Type B pancreatic cell (in vitro differentiated cells): ENCODE data around the gene DEGS2. TPM values are rescaled to one million over a fixed set of nuclear protein-coding genes. Genes with fewer than 3 reads are reported as not detected.
"Not testable (repeated sequence)": the region's sequence is repeated elsewhere in the genome, so short reads cannot be mapped to it uniquely, and the experiment has no call there.

ENCODE experiments used
- DNase-seq: peaks from one replicate; pipeline ENCODE4 v3.0.0; 2021; ENCODE audit warnings: mixed read lengths; ENCODE audit not compliant: unreplicated experiment; ENCODE audit errors: extremely low spot score
- H3K27ac Mint-ChIP-seq: 2 replicates; pipeline ENCODE4 v1.8.0; 2021; ENCODE audit warnings: mild to moderate bottlenecking, mixed read lengths
- H3K27me3 Mint-ChIP-seq: 2 replicates; pipeline ENCODE4 v1.8.0; 2021; ENCODE audit warnings: mixed read lengths
- H3K36me3 Mint-ChIP-seq: 2 replicates; pipeline ENCODE4 v1.8.0; 2021; ENCODE audit warnings: mixed read lengths
- H3K4me1 Mint-ChIP-seq: one replicate; pipeline ENCODE4 v1.8.0; 2021; ENCODE audit warnings: mixed read lengths; ENCODE audit not compliant: unreplicated experiment
- H3K4me3 Mint-ChIP-seq: 2 replicates; pipeline ENCODE4 v1.8.0; 2021; ENCODE audit warnings: mild to moderate bottlenecking, mixed read lengths
- H3K9me3 Mint-ChIP-seq: 2 replicates; pipeline ENCODE4 v1.8.0; 2021; ENCODE audit warnings: mixed read lengths
- long read RNA-seq: library from polyadenylated mRNA; unstranded; transcript quantifications from one replicate; pipeline ENCODE4 v2.0.0, GENCODE V29; 2020
- total RNA-seq: library from RNA; stranded (reverse); gene quantifications from 2 replicates; pipeline ENCODE4 v1.2.1, GENCODE V29; 2021; ENCODE audit warnings: low replicate concordance
- TF ChIP-seq, protein P1 (sequence below): fragments of 200-600 bp; sonication (generic); conservative IDR thresholded peaks from 2 replicates; pipeline ENCODE4 v1.5.0; 2021; ENCODE audit warnings: antibody characterized with exemption, mild to moderate bottlenecking

The DEGS2 gene
- total RNA-seq, result 5.2 and 7.6 TPM in 2 replicates
- long read RNA-seq, full-length matches to known transcripts, result 5 of 6 reads
- long read RNA-seq, partial matches to known transcripts, result 0 of 6 reads
- long read RNA-seq, other reads (novel, unspliced or antisense), result 1 of 6 reads

DNA sequence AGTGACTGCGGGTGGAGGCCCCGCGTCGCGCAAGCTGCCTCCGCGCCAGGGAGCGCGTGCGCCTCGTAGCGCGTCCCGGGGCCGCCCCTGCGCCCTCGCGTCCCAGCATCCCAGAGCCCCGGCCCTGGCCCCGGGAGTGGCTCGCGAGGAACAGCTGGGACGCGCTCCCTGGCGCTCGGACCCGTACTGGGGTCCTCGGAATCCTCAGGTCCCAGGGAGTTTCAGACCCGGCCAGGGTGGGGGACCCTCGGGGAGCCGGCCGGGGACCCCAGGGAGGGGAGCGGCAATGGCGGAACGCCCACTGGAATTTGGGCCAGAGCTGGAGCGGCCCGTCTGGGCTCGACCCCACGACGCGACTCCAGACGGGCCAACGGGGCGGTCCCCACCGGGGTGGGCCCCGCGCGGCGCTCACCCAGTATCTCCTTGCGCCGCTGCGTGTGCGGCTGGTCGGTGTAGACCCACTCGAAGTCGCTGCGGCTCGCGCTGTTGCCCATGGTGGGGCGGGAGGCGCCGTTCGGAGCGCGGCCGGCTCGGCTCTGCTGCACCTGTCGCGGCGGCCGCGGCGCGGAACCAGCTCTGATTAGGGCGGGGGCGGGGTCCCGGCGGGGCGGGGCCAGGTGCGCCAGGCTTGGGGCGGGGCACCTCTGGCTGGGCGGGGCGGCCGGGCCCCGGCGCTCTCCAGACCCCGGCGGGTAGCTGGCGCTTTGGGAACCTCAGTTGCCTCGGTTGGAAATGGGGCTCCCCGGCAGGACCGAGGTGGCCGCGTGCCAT, at the start of gene DEGS2:
Gene DEGS2, minus strand, starts transcription at position 552 of the 771 bp plus-strand sequence. Its CDS starts 58 bp downstream, at position 494.
- H3K27me3 Mint-ChIP-seq, result peaks cover 58% of the 10 kb centered on the region
- H3K4me3 Mint-ChIP-seq, result peak within 1 kb of the TSS; percentile 75
- peaks cover 5% of the 10 kb centered on the region for H3K9me3 Mint-ChIP-seq
- H3K36me3 Mint-ChIP-seq, result no peaks in the 10 kb centered on the region
- TF ChIP-seq, protein P1, sequence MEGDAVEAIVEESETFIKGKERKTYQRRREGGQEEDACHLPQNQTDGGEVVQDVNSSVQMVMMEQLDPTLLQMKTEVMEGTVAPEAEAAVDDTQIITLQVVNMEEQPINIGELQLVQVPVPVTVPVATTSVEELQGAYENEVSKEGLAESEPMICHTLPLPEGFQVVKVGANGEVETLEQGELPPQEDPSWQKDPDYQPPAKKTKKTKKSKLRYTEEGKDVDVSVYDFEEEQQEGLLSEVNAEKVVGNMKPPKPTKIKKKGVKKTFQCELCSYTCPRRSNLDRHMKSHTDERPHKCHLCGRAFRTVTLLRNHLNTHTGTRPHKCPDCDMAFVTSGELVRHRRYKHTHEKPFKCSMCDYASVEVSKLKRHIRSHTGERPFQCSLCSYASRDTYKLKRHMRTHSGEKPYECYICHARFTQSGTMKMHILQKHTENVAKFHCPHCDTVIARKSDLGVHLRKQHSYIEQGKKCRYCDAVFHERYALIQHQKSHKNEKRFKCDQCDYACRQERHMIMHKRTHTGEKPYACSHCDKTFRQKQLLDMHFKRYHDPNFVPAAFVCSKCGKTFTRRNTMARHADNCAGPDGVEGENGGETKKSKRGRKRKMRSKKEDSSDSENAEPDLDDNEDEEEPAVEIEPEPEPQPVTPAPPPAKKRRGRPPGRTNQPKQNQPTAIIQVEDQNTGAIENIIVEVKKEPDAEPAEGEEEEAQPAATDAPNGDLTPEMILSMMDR, result no peak
- no peak within 1 kb of the TSS for H3K27ac Mint-ChIP-seq
- peaks cover 16% of the 10 kb centered on the region for H3K4me1 Mint-ChIP-seq
- DNase-seq, result no peak

DNA sequence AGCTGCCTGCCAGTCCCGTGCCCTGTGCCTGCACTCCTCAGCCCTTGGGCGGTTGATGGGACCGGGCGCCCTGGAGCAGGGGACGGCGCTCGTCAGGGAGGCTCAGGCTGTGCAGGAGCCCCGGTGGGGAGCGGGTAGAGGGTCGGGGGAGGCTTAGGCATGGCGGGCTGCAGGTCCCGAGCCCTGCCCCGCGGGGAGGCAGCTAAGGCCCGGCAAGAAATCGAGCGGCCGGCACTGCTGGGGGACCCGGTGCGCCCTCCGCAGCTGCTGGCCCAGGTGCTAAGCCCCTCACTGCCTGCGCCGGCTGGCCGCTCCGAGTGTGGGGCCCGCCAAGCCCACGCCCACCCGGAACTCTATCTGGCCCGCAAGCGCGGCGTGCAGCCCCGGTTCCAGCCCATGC, 48.7 kb upstream of the DEGS2 start:
- DNase-seq, H3K4me1 Mint-ChIP-seq, H3K4me3 Mint-ChIP-seq, H3K9me3 Mint-ChIP-seq, H3K27me3 Mint-ChIP-seq, H3K27ac Mint-ChIP-seq: not testable (repeated sequence)
- H3K36me3 Mint-ChIP-seq, result peaks cover 11% of the 10 kb centered on the region

DNA sequence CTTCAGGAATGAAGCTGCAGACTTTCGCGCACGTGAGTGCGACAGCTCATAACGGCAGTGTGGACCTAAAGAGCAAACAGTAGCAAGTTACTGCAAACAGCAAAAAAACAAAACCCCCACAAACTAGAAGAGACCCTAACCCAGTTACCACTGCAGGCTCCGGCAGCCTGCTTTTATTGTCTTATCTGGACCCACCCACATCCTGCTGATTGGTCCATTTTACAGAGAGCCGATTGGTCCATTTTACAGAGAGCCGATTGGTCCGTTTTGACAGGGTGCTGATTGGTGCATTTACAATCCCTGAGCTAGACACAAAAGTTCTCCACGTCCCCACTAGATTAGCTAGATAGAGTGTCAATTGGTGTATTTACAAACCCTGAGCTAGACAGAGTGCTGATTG, 48.1 kb upstream of the DEGS2 start:
- not testable (repeated sequence) for H3K9me3 Mint-ChIP-seq, H3K4me3 Mint-ChIP-seq, H3K27me3 Mint-ChIP-seq, DNase-seq, H3K4me1 Mint-ChIP-seq, H3K27ac Mint-ChIP-seq
- H3K36me3 Mint-ChIP-seq, result peaks cover 11% of the 10 kb centered on the region

DNA sequence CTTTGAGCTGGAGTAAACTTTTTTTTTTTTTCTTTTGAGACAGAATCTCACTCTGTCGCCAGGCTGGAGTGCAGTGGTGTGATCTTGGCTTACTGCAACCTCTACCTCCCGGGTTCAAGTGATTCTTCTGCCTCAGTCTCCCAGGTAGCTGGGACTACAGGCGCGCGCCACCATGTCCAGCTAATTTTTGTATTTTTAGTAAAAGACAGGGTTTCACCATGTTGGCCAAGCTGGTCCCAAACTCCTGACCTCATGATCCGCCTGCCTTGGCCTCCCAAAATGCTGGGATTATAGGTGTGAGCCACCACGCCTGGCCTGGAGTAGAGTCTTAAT, 45.4 kb upstream of the DEGS2 start:
- not testable (repeated sequence) for H3K27me3 Mint-ChIP-seq, H3K4me1 Mint-ChIP-seq, H3K27ac Mint-ChIP-seq, H3K9me3 Mint-ChIP-seq, DNase-seq, H3K4me3 Mint-ChIP-seq
- H3K36me3 Mint-ChIP-seq, result peaks cover 11% of the 10 kb centered on the region

DNA sequence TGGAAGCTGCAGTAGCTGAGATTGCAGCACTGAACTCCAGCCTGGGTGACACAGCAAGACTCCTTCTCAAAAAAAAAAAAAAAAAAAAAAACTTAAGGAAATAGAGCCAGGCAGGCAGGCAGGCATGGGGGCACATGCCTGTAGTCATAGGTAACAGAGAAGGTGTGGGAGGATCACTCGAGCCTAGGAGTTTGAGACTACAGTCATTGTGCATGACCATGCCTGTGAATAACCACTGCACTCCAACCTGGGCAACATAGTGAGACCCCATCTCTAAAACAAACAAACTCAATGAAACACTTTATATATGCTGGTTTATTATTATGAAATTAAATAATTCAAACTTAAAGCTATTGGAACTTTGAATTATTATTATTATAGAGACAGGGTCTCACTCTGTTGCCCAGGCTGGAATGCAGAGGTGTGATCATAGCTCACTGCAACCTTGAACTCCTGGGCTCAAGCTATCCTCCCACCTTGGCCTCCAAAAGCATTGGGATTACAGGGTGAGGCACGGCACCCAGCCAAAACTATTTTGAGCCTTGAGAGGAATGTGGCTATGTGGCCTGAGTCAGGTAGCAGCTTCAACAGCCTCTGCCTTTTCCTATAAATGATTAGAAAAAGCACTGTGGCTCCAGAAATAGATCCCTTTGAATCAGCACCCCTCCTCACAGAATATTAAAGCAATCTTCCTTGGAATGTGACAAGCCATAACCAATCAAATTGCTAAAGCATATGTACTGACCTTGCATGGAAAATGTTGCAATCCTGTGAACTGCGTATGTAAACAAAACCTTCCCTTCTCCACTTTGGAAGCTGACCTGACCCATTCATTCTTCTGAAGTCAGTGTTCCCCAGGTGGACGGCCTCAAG, 44.8 kb upstream of the DEGS2 start:
- TF ChIP-seq, protein P1, result no peak
- Mint-ChIP-seq H3K27me3 (no peaks in the 10 kb centered on the region), H3K36me3 (peaks cover 11% of the 10 kb centered on the region), H3K4me3 (no peak overlapping the region), H3K27ac (no peak overlapping the region), H3K9me3 (no peaks in the 10 kb centered on the region), H3K4me1 (no peaks in the 10 kb centered on the region)
- DNase-seq, result no peak

DNA sequence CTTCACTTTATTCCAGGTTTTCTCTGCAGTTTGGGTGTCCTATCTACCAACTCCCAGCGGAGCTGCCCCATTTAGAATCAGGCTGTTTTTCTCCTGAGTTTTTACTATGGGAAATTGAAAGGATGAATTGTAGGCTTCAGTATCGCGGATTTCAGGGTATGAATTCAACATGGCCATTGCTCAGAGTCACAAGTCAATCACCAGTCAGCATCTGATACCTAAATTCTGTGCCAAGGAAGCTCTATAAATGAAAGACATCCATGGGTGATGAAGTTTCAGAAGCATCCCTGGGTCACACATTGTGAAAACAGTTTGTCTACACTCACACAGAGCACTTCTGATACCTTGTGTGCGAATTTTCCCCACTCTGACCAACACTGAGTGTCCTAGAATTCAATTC, 43.7 kb upstream of the DEGS2 start:
- no peak for DNase-seq
- Mint-ChIP-seq H3K4me1 (no peaks in the 10 kb centered on the region), H3K27ac (no peak overlapping the region), H3K36me3 (peaks cover 11% of the 10 kb centered on the region), H3K4me3 (no peak overlapping the region), H3K9me3 (no peaks in the 10 kb centered on the region), H3K27me3 (no peaks in the 10 kb centered on the region)
- TF ChIP-seq, protein P1, result no peak

DNA sequence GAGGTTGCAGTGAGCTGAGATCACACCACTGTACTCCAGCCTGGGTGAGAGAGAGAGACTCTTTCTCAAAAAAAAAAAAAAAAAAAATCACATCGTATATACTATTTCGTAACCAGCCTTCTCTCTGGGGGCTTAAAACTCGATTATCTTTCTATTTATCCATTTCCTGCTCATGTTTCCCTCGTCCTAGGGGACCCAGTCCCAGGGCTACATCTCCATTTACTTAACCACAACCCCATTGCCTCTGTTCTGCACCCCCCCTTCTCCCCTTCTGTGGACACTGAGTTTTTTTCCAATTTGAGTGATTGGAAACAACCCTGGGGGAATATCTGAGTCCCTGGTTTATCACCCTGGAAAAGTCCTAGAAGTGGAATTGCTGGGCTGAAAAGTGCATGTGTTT, 43.3 kb upstream of the DEGS2 start:
- no peak overlapping the region for H3K4me3 Mint-ChIP-seq
- no peak for DNase-seq
- H3K27me3 Mint-ChIP-seq, result no peaks in the 10 kb centered on the region
- no peak overlapping the region for H3K27ac Mint-ChIP-seq
- no peaks in the 10 kb centered on the region for H3K9me3 Mint-ChIP-seq
- H3K36me3 Mint-ChIP-seq, result peaks cover 11% of the 10 kb centered on the region
- no peaks in the 10 kb centered on the region for H3K4me1 Mint-ChIP-seq
- TF ChIP-seq, protein P1, result no peak
